ENCODE data around the gene NLRP1.

- TF ChIP-seq POLR2AphosphoS5 (IDR thresholded peaks at IDR 0.05; ENCODE audit: low read depth, low read length): no peak
- no peak for TF ChIP-seq TAF1 (IDR thresholded peaks at IDR 0.05; ENCODE audit: borderline replicate concordance, insufficient read depth, low read length)
These were observed 42.6 kb downstream of the NLRP1 start for GRCh38 chr17:5541610-5542202.
